Stimulated activated naive CD8-positive, alpha-beta T cell treated with anti-CD3 and anti-CD28 coated beads, Interleukin-15, Interleukin-2, amounts not matched to agents 100 U/mL and 50 U/mL, for 24 hours (primary cell): ENCODE data around the gene TIMP4.
A peak's percentile ranks its signal among the peaks of the same experiment; 100 is the strongest.

Experiments
- ATAC-seq: fragments of 150-1000 bp; cut with Tn5 transposase; one replicate; pipeline ENCODE4 v1.10.0; 2021
- DNase-seq: peaks from one replicate; pipeline ENCODE4 v3.0.0; 2021

TIMP4 gene

GRCh38 chr3:12147049-12147780 lies 11.5 kb downstream of the TIMP4 start:
- DNase-seq, result no peak
- no peak for ATAC-seq

DNA sequence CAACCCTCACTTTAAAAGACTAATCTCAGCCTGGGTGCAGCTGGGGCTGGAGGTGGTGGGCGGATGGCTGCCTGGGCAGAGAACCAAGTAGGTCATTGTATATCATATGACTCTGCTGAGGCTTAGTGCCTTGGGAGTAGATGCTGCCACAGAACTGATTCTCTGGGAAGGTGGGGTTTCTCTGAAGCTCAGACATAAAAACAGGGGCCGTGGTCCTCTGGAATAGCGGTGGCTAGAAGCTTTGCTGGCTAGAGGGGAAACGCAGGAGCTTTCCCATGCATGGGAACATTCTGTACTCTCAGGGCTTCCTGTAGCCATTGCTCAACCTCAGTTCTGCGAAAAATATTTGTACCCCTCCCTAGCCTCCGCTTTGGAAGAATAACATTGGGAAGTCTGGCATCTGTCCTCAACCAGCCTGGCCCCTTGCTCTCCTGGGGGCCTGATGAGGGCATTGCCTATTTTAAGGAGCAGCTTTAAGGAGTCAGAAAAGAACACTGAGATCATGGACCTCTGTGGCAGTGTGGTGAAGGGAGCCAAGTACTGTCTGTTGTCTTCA lies 14.7 kb downstream of the TIMP4 start:
- ATAC-seq (no peak), DNase-seq (no peak)

- ATAC-seq (no peak), DNase-seq (no peak)
Measured at GRCh38 chr3:12142476-12142875, 16.2 kb downstream of the TIMP4 start.

DNA sequence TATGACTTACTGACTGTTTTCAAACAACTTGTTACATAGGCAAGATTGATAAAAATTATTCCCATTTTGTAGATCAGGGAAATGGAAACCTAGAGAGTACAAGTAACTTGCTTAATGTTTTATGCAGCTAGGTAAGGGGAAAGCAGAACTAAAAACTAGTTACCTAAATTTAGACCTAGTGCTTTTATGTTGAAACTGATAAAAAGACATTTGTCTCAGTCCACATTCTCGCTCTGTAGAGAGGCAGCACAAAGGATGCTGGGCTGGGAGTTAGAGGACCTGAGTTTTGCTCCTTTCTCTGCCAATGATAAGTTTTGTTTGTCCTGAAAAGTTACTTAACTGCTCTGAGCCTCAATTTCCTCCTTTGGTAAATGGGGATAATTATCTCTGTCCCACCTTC lies 17.4 kb downstream of the TIMP4 start:
- no peak for ATAC-seq
- no peak for DNase-seq

GRCh38 chr3:12139111-12139511 lies 19.6 kb downstream of the TIMP4 start:
- DNase-seq (peak; percentile 29), ATAC-seq (peak; percentile 76)

DNA sequence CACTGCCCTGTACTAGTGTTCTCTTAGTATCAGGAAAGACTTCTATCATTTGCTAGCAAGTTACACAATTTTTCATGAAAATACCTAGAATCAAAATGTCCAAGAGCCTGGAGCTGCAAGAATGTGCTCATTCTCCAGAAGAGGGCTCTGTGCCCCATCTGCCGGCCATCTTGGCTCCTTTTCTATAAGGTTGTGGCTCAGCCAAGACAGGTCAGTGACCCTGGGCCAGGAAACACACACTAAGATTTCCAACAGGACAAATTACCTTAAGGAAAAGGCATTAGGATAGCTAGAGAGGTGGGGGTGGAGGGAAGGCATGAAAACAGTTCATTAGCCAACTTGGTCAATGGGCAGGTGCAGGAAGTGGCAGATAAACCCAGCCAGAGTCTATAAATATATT lies 20.7 kb downstream of the TIMP4 start:
- DNase-seq, result peak; percentile 25
- peak; percentile 70 for ATAC-seq

- ATAC-seq (no peak), DNase-seq (no peak)
Measured at GRCh38 chr3:12136371-12136770, 22.3 kb downstream of the TIMP4 start.

GRCh38 chr3:12135029-12135657 lies 23.6 kb downstream of the TIMP4 start:
- peak; percentile 69 for DNase-seq
- peak; percentile 77 for ATAC-seq

- no peak for ATAC-seq
Measured at GRCh38 chr3:12132881-12133280, 25.8 kb downstream of the TIMP4 start.

GRCh38 chr3:12131351-12132090 lies 27.2 kb downstream of the TIMP4 start:
- ATAC-seq (no peak), DNase-seq (no peak)

More at GRCh38 chr3:12132881-12133280, 25.8 kb downstream of the TIMP4 start:
- DNase-seq, result no peak

DNA sequence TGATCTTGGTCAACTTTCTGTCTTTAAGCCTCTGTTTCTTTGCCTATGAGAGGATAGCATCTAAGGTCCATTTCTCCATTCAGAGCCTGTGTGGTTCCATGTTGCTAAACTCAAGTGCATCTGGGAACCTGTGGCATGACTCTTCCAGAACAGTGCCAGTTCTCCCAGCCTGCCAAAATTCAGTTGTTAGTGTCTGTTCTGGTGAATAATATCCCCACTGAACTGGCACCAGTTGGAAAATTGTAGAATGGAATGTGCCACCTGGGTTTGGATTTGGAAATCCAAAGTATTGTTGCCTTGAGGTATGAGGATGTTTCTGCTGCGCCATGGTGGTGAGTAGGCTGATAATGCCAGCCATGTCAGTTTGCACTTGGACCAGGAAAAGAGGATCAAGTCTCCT lies 31.3 kb downstream of the TIMP4 start:
- ATAC-seq (no peak), DNase-seq (no peak)

GRCh38 chr3:12125772-12126171 lies 32.9 kb downstream of the TIMP4 start:
- DNase-seq (no peak), ATAC-seq (no peak)

GRCh38 chr3:12121466-12121865 lies 37.2 kb downstream of the TIMP4 start:
- ATAC-seq, result no peak

DNA sequence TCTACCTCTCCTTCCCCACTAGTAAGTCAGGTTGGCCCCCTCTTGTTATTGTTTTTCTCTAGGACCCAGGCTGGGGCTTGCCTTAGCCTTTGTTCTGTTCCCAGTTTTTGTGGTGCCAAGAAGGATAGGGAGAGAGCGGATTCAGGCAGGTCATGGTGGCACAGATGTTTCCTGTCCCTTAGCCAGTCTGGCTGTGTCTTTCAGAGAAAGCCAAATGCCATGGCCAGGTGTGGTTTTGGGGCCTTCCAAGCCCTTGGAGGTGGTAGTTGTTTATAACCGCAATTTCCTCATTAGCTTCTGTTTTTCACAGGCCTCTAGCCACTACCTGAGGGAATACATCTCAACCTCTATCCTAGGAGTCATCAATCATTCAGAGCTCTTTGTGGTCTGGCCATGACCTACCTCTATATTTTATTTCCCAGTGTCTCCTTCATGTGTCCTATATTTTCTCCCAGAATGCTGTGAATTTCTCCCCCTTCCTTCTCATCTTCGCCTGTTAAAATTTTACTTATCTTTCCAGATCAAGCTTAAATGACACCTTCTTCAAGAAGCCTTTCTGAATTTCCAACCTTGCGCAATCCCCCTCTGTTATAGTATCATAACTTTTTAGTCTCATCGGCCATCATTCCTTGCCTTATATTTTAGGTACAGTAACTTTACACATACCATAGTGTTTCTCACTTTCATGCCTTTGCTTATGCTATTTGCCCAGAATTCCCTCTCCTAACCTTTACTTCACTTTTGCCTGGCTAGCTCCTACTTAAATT lies 38.2 kb downstream of the TIMP4 start:
- ATAC-seq, result peak; percentile 32

More at GRCh38 chr3:12121466-12121865, 37.2 kb downstream of the TIMP4 start:
- DNase-seq, result no peak

DNA sequence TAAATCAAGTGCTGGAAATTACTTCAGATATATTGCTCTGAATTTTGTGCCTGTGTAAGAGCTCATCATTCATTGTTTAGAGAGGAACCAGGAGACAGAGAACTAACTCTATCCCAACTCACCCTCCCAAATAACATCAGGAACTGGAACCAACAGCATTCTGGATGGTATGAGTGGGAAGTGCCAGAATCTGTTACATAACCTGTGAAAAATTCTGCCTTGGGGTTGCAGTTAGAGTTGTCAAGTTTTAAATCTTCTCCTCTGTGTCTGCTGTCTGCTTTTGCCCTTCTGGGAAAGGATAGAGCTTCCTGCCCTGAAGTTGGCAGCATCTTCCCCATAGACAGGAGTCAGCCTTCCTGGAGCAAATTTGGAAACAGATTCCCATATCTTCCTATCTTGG lies 41.2 kb downstream of the TIMP4 start:
- no peak for DNase-seq

More for the DNA sequence above, 38.2 kb downstream of the TIMP4 start:
- peak; percentile 10 for DNase-seq

GRCh38 chr3:12116870-12117269 lies 41.8 kb downstream of the TIMP4 start:
- ATAC-seq, result no peak
- no peak for DNase-seq

More for the DNA sequence above, 41.2 kb downstream of the TIMP4 start:
- no peak for ATAC-seq

DNA sequence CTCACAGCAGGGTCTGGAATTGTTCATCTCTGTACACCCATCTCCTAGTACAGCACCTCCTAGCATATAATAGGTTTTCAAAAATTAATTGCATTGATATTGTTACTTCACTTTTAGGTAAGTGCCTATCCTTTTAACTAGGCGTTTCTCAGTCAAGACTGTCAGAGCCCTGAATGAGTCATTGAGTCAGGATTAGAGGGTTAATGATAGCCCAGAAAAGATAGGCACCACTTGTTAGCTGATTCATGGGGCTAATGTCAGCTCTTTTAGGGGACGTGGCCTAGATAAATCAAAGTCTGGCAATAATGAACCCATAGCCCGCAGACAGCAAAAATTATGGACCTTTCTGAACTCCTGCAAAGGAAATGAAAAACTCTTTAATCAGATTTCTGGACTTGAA lies 42.9 kb downstream of the TIMP4 start:
- ATAC-seq (no peak), DNase-seq (no peak)

DNA sequence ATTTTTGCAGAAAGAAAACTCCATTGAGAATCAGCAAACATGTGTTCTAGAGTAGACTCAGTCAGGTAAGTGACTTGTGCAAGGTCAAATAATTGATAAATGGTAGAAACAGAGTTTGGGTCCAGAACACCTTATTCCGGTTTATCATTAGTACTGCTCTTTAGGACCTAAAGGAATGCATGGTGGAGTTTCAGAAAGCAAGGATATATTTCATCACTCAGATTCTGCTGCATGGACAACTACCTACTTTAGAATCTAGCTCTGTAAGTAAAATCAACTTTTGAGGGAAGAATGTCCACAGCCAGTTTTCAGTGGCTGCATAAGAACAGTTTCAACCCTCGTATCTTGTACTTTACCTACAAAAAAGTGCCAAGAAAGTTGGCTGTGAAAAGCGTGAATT lies 43.6 kb downstream of the TIMP4 start:
- no peak for DNase-seq
- no peak for ATAC-seq

- no peak for ATAC-seq
Measured at GRCh38 chr3:12114251-12114650, 44.5 kb downstream of the TIMP4 start.

DNA sequence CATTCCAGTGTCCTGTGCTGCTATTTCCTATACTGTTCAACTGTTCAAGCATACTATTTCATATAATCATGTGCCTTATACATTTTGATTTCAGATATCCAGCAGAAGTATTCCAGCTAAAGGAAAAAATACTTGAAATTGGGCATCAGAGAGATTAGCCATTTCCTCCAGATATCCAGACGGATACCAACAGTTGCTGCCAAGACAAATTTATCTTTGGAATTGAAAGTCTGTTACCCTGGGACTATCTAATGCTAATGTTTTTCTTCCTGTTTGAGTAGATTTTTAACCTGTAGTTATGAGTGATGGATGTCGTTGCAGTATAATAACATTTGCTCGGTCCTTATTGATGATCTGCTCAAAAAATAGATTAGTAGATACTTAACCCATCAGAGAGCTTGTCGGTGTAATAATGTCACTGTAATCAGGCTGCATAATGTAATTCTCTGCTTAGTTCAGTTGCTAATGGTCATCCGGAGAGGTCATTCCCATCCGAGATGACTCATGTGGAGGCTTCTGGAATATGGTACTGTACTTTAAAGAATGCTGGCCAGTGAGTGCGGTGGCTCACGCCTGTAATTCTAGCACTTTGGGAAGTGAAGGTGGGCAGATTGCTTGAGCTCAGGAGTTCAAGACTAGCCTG lies 51.5 kb downstream of the TIMP4 start:
- ATAC-seq (no peak), DNase-seq (no peak)

More at GRCh38 chr3:12114251-12114650, 44.5 kb downstream of the TIMP4 start:
- no peak for DNase-seq
